GM18526 (cell line): ENCODE measurements around the gene PRKCA.

ENCODE experiments used
- POLR2A ChIP-seq: IDR thresholded peaks from 3 replicates; pipeline ENCODE4 v1.6.1; 2011; ENCODE audit not compliant: insufficient read length; ENCODE audit errors: extremely low read depth

The PRKCA gene

GRCh38 chr17:66381701-66382362 is 79.4 kb downstream of the PRKCA start:
- TF ChIP-seq POLR2A, result no peak

- TF ChIP-seq POLR2A, result no peak
Measured at GRCh38 chr17:66383333-66383732, 80.9 kb downstream of the PRKCA start.

GRCh38 chr17:66386498-66387351 is 84.3 kb downstream of the PRKCA start:
- TF ChIP-seq POLR2A, result no peak

GRCh38 chr17:66387392-66387981 is 85.1 kb downstream of the PRKCA start:
- no peak for TF ChIP-seq POLR2A

- TF ChIP-seq POLR2A, result no peak
Measured at GRCh38 chr17:66392783-66393437, 90.5 kb downstream of the PRKCA start.

GRCh38 chr17:66395961-66396360 is 93.5 kb downstream of the PRKCA start:
- TF ChIP-seq POLR2A, result no peak

GRCh38 chr17:66397486-66397885 is 95.1 kb downstream of the PRKCA start:
- TF ChIP-seq POLR2A, result no peak

GRCh38 chr17:66398059-66398458 is 95.6 kb downstream of the PRKCA start:
- no peak for TF ChIP-seq POLR2A

GRCh38 chr17:66398617-66399016 is 96.2 kb downstream of the PRKCA start:
- TF ChIP-seq POLR2A, result no peak

GRCh38 chr17:66399441-66399840 is 97.0 kb downstream of the PRKCA start:
- TF ChIP-seq POLR2A, result no peak

GRCh38 chr17:66400698-66401097 is 98.3 kb downstream of the PRKCA start:
- TF ChIP-seq POLR2A, result no peak

GRCh38 chr17:66401364-66401763 is 99.0 kb downstream of the PRKCA start:
- TF ChIP-seq POLR2A, result no peak

- TF ChIP-seq POLR2A, result no peak
Measured at GRCh38 chr17:66403846-66404556, 101.6 kb downstream of the PRKCA start.

- TF ChIP-seq POLR2A, result no peak
Measured at GRCh38 chr17:66405836-66406677, 103.6 kb downstream of the PRKCA start.
